ENCODE measurements around the gene MTHFS.
"Not testable (repeated sequence)": the region's sequence is repeated elsewhere in the genome, so short reads cannot be mapped to it uniquely, and the experiment has no call there.

Gene MTHFS

DNA sequence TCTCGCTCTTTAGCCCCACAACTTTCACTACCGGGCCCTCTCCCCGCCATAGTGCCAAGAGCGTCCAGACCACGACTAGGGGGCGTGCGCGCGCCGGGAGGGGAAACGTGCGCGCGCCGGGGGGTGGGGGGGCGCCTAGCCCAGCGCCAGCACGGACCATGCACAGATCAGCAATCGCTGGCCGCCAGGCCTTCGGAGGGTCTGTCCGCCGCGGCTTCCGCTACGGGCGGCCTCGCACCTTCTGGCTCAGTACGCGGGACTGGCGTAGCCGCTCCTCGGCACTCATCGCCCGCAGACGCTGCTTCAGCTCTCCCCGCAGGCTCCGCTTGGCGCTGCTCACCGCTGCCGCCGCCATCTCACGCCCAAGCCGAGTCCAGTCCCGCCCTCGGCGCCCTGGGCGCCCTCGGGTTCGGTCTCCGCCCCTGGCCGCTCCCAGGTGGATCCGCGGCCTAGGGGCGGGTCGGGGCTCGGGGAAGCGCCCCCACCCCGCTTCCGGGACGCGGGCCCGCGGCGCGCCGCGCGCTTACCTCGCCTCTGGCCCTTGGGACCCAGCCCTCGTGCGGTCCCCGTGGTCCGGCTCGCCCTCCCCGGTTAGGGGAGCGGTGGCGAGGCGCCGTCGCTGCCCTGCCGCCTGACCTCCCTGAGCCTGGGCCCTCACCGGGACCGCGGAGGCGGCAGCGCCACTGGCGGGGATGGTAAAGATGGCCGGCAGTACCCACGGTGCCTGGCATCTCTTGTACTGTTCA, at the start of gene MTHFS:
MTHFS (minus strand) TSS at position 381 of the 746 bp plus-strand sequence; CDS start at position 355, 26 bp downstream.
- DNase-seq (ENCODE audit: low read depth): peak; percentile 80

DNA sequence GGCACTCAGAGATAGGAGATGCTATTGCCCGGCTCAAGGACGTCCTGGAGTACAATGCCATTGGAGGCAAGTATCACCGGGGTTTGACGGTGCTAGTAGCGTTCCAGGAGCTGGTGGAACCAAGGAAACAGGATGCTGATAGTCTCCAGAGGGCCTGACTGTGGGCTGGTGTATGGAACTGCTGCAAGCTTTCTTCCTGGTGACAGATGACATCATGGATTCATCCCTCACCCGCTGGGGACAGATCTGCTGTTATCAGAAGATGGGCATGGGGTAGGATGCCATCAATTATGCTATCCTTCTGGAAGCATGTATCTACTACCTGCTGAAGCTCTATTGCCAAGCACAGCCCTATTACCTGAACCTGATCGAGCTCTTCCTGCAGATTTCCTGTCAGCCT, 47.8 kb upstream of the MTHFS start:
- no peak for DNase-seq (ENCODE audit: low read depth)

DNA sequence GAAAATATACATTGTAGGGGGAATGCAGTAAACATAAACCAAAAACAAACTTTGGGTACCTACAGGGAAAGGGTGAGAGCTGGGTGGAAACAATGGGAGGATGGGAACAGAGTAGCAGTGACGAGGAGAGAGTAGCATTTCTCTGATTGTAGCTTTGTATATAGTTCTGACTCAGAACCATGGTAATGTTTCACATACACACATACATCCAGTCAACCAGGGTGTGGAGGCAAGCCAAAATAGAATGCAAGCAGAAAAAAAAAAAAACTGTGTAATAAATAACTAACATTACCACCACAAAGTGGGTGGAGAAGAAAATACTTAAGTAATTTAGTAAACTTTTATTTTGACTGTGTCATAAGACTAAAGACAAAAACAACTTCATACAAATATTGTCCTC, 47.0 kb upstream of the MTHFS start:
- DNase-seq (ENCODE audit: low read depth): peak; percentile 87

DNA sequence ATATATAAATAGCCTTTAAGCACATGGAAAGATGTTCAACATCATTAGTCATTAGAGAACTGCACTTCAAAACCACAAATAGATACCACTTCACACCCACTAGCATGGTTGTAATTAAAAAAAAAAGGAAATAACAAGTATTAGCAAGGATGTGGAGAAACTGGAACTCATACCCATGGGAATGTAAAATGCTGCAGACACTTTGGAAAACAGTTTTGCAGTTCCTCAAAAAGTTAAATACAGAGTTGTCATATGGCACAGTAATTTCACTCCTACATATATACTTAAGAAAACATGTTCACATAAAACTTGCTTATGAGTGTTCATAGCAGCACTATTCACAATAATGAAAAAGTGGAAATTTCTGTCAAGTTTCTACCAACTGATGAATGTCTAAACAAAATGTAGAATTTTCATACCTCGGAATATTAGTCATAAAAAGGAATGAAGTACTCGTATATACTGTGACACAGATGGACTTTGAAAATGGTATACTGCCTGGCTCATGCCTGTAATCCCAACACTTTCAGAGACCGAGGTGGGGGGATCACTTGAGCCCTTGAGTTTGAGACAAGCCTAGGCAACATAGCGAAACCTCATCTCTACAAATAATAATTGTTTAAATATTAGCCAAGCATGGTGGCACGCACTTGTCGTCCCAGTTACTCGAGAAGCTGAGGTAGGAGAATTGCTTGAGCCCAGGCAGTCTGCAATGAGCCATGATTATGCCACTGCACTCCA, 46.1 kb upstream of the MTHFS start:
- DNase-seq (ENCODE audit: low read depth): peak; percentile 87

DNA sequence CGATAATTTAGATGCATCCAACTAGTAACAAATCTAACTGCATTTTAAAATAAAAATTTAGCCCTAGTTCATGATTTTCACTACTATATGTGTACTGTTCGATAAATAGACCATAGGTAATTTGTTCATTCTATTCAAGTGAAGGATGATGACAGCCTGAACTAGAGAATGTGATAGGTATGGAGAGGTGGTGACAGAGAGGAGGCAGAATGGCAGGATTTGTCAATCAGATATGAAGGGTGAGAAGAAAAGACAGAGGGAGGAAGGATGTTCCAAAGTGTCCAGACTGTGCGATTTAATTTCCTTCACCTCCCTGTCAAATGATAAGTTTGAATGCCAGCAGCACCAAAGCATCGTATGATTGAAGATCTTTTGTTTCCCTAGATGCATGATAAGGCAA, 42.6 kb upstream of the MTHFS start:
- no peak for DNase-seq (ENCODE audit: low read depth)

DNA sequence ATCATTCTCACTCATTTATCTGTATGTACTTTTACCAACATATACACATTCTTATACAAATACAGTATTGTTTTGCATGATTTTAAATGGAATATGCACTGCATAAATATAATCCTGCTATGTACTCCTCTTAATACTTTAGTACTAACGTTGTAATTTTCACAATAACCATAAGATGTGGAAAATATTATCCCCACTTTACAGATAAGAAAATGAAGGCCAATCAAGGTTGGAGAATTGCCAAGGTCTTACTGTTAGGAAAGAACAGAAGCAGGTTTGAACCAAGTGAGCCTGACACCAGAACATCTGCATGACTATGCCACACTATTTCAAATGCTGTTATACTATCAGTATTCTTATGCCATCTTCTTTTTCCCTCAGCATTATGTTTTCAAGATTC, 41.3 kb upstream of the MTHFS start:
- no peak for DNase-seq (ENCODE audit: low read depth)

DNA sequence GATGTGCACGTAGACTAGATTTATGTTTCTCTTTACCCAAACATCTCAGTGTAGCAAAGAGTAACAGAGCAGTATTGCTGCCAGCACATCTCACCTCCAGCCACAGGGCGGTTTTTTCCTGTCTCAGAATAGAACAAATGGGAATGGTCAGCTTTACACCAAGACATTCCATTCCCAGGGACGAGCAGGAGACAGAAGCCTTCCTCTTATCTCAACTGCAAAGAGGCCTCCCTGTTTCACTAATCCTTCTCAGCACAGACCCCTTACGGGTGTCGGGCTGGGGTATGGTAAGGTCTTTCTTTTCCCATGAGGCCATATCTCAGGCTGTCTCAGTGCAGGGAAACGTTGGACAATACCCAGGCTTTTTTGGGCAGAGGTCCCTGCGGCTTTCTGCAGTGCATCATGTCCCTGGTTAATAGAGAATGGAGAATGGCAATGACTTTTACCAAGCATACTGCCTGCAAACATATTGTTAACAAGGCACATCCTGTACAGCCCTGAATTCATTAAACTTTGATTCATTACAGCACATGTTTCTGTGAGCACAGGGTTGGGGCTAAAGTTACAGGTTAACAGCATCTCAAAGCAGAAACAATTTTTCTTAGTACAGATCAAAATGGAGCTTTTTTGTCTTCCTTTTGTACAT, 38.9 kb upstream of the MTHFS start:
- DNase-seq (ENCODE audit: low read depth): not testable (repeated sequence)

DNA sequence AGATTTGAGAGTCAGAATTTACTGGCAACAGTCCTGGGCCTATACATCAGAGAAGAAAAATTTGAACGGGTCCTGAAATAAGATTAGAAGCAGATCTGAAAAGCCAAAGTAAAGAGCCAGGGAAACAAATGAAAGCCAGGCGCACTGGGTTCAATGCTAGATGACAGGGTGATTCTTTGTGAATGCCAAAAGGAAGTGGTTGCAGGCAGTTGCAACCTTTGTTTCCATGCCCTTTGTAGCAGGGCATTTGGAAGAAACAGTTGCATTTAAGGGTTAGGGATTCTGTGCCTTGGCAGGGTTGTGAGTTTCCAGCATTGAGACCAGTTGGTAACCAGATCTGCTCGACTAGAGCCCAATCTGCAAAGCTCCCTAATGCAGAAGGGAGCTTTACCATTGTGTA, 36.4 kb upstream of the MTHFS start:
- no peak for DNase-seq (ENCODE audit: low read depth)

DNA sequence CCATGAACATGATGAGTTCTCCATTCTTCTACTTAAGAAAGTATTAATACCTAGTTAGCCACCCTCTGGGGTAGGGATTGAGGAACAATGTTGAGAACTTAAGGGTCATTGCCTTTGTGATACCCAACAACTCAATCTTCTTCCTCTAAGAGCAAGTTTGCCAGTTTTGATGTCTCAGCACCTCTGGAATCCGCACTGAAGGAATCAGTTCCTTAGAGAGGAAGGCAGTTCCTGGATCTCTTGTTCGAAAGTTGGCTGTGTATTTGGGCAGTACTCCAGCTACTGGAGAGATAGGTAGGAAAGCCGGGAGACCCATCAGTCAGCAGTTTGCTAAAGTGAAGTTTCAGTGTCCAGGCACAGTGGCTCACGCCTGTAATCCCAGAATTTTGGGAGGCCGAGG, 35.6 kb upstream of the MTHFS start:
- DNase-seq (ENCODE audit: low read depth): no peak

DNA sequence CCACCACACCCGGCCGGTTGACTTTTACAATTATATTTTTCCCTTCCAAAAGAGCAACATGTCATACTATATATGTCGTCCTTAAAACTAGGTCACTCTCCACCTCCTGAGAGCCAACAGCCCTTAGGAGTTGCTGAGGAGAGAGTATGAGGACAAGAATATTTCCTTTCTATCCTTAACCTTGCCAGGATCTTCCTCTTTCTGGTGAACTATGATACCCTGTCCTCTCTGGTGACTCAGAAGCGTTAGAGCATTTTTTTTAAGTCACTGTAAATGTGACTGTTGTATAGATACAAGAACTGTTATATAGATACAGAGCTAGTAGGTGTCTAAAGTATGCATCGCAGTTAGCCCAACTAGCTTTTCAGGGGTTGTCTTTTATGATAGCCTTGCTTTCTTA, 33.7 kb upstream of the MTHFS start:
- DNase-seq (ENCODE audit: low read depth): no peak

DNA sequence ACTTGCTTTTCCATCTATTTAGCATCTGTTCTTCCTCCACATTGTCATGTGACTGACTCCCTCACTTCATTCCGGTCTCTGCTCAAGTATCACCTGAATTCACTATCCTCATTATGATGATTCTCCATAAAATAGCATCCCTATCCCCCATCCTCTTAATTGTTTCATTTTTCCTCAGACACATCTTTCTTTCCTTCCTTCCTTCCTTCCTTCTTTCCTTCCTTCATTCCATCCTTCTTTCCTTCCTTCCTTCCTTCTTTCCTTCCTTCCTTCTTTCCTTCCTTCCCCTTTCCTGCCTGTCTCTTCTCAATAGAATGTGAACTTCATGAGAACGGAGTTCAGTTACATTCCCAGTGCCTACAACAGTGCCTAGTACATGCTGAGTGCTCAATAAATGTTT, 32.6 kb upstream of the MTHFS start:
- DNase-seq (ENCODE audit: low read depth): no peak

DNA sequence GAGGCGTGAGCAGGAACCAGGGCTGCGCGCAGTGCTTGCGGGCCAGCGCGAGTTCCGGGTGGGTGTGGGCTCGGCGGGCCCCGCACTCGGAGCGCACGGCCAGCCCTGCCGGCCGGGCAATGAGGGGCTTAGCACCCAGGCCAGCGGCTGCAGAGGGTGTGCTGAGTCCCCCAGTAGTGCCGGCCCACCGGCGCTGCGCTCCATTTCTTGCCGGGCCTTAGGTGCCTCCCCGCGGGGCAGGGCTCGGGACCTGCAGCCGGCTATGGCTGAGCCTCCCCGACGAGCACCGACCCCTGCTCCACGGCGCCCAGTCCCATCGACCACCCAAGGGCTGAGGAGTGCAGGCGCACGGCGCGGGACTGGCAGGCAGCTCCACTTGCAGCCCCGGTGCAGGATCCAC, 29.3 kb upstream of the MTHFS start:
- not testable (repeated sequence) for DNase-seq (ENCODE audit: low read depth)

DNA sequence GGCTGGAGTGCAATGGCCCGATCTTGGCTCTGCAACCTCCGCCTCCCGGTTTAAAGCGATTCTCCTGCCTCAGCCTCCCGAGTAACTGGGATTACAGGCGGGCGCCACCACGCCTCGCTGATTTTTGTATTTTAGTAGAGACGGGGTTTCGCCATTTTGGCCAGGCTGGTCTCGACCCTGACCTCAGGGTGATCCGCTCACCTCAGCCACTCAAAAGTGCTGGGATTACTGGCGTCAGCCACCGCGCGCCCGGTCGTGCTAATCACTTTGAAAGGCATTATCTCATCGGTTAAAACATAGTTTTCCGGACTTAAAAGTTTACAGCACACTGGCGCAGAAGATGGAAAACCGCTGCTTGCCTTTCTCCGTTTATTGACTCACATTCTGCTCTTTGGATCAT, 27.6 kb upstream of the MTHFS start:
- DNase-seq (ENCODE audit: low read depth): no peak

DNA sequence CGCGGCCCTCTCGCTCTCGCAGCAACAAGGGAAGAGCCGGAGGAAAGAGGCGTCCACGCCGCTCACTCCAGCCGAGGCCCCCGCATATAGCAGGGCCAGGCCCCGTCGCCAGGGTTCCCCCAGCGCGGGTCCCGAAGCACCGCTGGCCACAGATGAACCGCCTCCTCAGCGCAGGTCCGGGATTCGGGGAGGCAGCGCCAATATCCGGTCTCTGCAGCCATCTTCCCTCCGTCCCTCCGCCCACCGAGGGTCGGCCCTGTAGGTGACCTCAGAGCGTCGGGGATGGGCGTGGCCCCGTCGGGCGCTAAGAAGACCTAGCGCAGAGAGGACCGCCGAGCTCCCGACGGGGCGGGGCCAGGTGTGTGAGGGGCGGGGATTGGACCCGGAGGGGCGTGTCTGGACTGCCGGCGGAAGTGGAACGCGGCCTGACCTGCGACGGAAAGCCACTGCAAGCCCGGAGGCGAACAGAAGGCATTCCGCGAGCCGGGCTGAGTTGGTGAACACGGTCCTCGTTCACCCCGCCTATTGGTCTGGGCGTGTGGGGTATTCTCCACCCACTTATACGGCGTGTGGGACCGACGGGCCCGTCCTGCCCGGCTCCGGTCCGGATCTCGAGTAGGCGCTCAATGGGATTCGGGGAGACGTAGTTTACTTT, 26.8 kb upstream of the MTHFS start:
- peak; percentile 95 for DNase-seq (ENCODE audit: low read depth)

DNA sequence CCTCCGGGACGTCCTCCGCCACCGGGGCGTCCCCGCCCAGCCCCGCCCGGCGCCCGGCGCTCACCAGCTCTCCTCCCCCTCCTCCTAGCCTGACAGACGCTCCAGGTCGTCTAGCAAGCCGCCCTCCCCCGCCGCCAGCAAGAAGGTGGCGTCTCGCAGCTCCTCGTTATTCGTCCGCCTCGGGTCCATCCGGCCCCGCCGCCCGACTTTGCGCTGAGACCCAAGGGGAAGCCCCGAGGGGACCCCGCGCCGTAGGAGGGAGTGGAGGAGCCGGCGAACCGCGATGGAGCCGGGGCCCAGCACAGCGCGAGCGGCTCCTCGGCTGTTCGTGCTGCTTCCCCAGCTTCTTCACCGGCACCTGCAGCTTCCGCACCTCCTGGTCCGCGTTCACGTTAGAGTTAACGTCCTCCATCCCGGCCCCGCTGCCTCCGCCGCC, 26.3 kb upstream of the MTHFS start:
- peak; percentile 69 for DNase-seq (ENCODE audit: low read depth)

DNA sequence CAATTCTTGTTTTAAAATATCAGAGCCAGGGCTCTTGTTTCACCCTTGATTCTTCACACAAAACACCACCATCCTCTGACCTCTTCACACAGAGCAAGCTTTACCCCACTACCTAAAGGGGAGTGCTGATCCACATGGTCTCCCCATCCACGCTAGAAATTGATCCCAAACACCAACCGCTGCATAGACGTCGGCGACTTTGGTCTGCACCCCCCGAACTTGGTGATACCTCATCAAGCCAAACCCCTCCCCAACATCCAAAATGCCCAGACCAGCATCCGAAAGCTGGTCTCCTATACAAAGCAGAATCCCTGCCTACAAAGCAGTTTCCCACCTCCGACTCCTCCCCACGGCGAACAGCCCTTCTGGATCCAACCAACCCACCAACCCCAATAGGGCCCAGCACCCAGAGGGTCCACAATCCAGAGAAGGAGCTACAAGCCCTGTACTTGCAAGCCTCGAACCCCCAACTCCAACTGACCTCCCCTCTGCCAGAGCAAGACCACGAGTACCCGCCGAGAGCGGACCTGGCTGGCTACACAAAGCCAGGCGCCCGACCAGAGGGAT, 25.8 kb upstream of the MTHFS start:
- DNase-seq (ENCODE audit: low read depth): no peak

DNA sequence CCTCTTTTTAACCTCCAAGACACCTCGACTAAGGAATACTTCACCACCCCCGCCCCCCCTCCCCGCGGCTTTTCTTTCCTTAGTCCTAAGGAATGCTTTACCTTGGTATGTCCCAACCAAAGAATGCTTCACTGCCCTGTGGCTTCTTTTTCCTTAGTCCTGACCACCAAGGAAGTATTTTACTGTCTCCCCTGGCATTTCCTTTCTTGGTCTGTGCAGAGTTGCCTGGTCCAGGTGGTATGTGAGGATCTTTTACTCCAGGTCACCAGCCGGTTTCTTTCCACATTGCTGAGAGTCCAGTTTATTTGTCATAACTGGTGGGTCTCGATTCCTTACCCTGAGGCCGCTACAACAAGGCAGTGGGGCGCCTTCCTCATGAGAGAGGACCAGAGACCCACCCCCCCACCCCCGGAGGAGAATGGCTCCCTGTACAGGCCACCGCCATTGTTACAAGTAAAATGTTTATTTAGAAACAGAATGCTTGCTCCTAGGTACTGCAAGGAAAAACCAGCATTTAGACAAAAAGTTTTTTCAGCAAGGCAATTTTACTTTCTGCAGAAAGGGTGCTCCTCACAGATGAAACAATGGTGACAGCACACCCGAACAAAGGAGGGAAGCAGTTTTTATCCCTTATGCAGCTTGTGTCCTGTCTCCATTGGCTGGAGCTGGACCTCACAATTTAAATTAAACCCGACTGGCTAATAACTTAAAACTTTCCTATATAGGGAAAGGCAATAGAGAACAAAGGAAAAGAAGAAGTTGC, 23.1 kb upstream of the MTHFS start:
- no peak for DNase-seq (ENCODE audit: low read depth)

DNA sequence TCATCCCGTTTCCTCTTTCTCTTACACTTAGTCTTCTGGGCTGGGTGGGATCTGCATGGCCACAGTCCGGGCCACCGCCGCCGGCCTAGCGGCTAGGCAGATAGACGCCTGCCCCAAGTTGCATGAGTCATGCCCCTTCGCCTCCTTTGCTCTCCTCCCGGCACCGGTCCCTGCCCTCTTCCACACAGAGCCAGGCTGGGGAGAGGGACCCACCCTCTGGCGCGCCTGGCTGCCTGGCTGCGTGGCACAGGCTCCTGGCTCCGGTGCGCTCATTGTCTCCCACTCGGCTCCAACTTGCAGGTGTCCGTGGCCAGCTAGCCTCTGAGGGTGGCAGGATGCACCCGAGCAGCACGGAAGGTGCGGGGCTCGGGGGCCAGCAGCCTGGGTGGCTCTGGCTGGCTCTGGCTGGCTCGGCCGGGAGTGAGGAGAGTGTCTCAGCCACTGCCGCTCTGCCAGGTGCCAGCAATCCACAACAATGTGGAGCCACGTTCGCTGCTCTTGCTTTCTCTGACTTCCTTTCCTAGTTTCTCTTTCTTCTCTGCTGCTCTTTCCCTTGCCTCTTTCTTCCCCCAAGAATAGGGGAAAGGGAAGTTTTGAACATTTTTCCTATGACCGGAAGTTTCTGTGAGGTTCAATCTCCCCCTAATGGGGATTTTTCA, 22.4 kb upstream of the MTHFS start:
- no peak for DNase-seq (ENCODE audit: low read depth)

DNA sequence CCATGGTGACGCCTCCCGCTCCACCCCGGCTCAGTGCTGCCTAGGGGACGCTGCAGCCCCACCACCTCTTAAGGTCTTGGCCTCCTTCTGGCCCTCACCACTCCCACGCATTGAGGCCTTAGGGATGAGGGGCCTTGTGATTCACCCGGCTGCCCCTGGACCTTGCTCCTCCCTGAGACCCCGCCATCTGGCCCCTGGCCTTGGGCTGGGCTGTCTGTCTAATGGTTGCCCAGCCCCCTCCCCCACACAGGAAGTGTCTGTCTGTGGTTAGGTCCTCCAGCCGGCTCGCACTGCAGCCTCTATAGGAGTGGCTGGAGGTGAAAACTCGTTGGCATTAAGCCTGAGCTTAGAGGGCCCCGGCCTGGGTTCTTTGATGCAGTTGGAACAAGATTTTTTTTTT, 21.5 kb upstream of the MTHFS start:
- no peak for DNase-seq (ENCODE audit: low read depth)

DNA sequence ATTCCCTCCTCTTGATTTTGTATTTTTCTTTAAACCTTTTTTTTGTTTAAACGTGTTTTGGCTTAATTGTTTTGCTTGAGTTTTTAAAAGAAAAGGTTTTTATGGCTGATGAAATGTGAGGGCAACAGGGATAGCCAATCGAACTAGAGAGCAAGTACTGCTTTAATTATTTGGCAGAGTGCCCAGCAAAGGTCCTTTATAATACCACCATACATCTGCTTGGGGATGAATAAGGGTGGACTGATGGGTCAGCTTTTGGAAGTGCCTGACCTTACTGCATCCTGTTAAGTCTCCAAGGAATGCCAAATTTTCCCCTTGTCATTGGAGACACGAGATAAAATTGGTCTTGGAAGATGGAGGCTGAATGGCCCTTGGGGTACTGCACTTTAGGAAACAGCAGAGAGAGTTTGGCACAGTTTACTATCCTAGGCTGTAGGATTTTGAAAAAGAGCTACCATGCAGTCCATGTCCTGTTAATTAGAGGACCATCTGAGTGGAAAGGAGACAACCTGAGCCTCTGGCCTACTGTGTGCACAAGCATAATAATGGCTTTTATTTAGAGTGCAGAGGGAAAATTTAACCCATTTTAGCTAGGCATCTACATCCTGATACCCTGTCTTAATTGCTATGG, 19.8 kb upstream of the MTHFS start:
- no peak for DNase-seq (ENCODE audit: low read depth)
